Parathyroid adenoma (tissue), 2 donors: ENCODE data around the gene TMEM167A.

Source experiments
- H2AFZ ChIP-seq: fragments of 300-600 bp; sonication (generic); one replicate; pipeline ENCODE4 v1.7.0; 2017; ENCODE audit warnings: antibody characterized with exemption, mild to moderate bottlenecking
- H3K27ac ChIP-seq: fragments of 300-600 bp; sonication (generic); one replicate; pipeline ENCODE4 v1.7.0; 2017
- H3K27me3 ChIP-seq: fragments of 300-600 bp; sonication (generic); one replicate; pipeline ENCODE4 v1.7.0; 2017; ENCODE audit warnings: low read length; ENCODE audit not compliant: control insufficient read depth, insufficient read depth
- H3K36me3 ChIP-seq: fragments of 300-600 bp; sonication (generic); one replicate; pipeline ENCODE4 v1.7.0; 2017; ENCODE audit warnings: low read length; ENCODE audit not compliant: control insufficient read depth, insufficient read depth
- H3K4me1 ChIP-seq: fragments of 300-600 bp; sonication (generic); one replicate; pipeline ENCODE4 v1.7.0; 2017; ENCODE audit warnings: control low read depth
- H3K4me2 ChIP-seq: fragments of 300-600 bp; sonication (generic); one replicate; pipeline ENCODE4 v1.7.0; 2017; ENCODE audit warnings: low read length
- H3K4me3 ChIP-seq: fragments of 300-600 bp; sonication (generic); one replicate; pipeline ENCODE4 v1.7.0; 2017; ENCODE audit warnings: low read depth, low read length
- H3K79me2 ChIP-seq: fragments of 300-600 bp; sonication (generic); one replicate; pipeline ENCODE4 v1.7.0; 2017; ENCODE audit warnings: control low read depth
- H3K9ac ChIP-seq: fragments of 300-600 bp; sonication (generic); one replicate; pipeline ENCODE4 v1.7.0; 2017; ENCODE audit warnings: mild to moderate bottlenecking
- H3K9me3 ChIP-seq: fragments of 300-600 bp; sonication (generic); one replicate; pipeline ENCODE4 v1.7.0; 2017; ENCODE audit warnings: low read length; ENCODE audit not compliant: control insufficient read depth
- TF ChIP-seq, protein P1 (sequence below): fragments of 300-600 bp; sonication (generic); IDR thresholded peaks from one replicate; pipeline ENCODE4 v1.7.0; 2017; ENCODE audit warnings: antibody characterized with exemption, mild to moderate bottlenecking
- donor health status: primary hyperparathyroidism.

Gene TMEM167A

DNA sequence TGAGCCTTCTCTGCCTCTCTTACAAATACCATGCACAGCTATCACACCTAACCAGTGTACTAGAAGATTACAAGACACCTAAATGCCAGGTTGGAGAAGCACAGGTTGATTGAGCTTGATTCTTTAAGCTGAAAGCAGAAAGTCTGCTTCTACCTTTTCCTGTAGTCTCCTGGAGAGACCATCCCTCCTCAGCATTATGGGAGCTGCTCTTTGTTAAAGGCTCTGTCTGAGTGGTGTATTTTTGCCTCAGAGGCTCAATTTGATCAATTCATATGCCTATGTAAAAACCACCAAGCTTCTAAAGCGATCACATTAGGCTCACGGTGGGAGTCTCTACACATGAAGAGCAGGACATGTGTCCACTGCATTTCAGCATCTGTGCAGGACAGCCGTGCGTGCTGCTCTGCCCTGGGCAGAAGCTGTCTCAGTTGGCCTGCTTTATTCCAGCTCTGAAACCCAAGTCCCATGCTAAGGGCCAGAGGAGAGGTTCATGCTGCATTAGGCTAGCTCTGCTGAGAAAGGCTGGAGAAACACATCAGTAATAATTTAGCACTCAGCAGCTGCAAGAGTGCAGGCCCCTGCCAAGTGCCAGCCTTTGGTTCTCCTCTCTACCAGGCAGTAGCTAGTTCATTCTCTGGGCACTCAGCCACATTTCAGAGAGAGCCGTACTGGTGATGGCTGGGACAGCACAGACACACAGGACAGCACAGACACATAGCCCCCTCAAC, 41.7 kb downstream of the TMEM167A start:
- H3K4me3 ChIP-seq, result no peak overlapping the region
- H3K9ac ChIP-seq, result no peak overlapping the region
- no peak overlapping the region for H3K27ac ChIP-seq
- TF ChIP-seq, protein P1, sequence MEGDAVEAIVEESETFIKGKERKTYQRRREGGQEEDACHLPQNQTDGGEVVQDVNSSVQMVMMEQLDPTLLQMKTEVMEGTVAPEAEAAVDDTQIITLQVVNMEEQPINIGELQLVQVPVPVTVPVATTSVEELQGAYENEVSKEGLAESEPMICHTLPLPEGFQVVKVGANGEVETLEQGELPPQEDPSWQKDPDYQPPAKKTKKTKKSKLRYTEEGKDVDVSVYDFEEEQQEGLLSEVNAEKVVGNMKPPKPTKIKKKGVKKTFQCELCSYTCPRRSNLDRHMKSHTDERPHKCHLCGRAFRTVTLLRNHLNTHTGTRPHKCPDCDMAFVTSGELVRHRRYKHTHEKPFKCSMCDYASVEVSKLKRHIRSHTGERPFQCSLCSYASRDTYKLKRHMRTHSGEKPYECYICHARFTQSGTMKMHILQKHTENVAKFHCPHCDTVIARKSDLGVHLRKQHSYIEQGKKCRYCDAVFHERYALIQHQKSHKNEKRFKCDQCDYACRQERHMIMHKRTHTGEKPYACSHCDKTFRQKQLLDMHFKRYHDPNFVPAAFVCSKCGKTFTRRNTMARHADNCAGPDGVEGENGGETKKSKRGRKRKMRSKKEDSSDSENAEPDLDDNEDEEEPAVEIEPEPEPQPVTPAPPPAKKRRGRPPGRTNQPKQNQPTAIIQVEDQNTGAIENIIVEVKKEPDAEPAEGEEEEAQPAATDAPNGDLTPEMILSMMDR, result no peak
- H3K36me3 ChIP-seq, result no peaks in the 10 kb centered on the region
- H2AFZ ChIP-seq, result no peak overlapping the region
- H3K79me2 ChIP-seq, result no peaks in the 10 kb centered on the region
- H3K9me3 ChIP-seq, result no peaks in the 10 kb centered on the region
- no peaks in the 10 kb centered on the region for H3K27me3 ChIP-seq
- H3K4me2 ChIP-seq, result no peak overlapping the region
- no peaks in the 10 kb centered on the region for H3K4me1 ChIP-seq

DNA sequence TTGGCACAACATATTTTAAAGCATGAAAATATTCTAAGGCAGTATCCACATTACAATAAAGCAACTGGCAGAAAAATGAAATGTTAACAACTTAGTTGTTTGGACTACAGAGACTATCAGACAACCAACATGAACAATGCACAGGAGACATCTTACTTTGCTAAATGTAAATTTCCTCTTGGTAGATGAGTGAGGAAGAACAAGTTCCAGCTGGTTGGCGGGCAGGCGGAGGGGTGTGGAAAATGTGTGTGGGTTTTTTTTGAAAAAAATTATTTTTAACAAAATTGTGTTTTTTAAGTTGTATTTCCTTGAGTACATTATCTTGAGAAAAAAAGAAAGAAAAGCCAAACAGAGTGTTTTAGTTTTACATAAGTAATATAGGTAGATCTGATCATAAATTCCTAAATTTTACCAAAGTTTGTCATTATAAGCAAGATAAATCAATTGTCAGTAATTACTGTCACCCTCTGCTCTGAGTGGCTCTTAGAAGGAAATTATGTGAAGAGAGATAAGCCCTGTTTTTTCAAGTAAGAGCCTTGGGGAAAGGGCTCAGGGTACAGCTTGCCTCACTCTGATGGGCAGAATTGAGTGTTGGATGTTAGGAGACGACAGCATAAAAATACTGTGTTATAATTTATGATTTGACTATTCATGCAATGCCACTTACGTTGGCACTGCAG, 42.5 kb downstream of the TMEM167A start:
- H3K9ac ChIP-seq, result no peak overlapping the region
- H3K27me3 ChIP-seq, result no peaks in the 10 kb centered on the region
- H3K27ac ChIP-seq, result no peak overlapping the region

DNA sequence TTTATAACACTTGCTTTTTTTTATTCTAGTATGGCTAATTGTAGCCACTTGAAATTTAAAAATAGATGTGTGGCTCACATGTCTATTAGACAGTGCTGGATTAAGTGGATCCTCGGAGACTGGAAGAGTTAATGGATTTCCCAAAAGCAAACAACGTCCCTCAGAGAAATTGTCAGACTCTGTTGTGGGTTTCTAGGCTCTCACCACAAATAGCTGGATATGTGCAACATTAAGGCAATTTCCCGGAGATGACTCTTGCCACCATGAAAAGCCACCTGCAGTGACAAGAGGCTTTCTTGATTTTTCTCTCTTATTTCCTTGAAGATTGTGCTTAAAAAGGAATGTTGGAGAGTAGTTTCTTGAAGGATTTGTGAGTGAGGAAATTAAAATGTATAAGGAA, 43.2 kb downstream of the TMEM167A start:
- H3K4me2 ChIP-seq, result no peak overlapping the region
- H3K79me2 ChIP-seq, result no peaks in the 10 kb centered on the region
- no peak overlapping the region for H3K4me3 ChIP-seq
- no peak overlapping the region for H3K9ac ChIP-seq
- H3K9me3 ChIP-seq, result no peaks in the 10 kb centered on the region
- H2AFZ ChIP-seq, result no peak overlapping the region
- no peaks in the 10 kb centered on the region for H3K4me1 ChIP-seq
- TF ChIP-seq, protein P1, result no peak
- H3K36me3 ChIP-seq, result no peaks in the 10 kb centered on the region
- H3K27ac ChIP-seq, result no peak overlapping the region
- no peaks in the 10 kb centered on the region for H3K27me3 ChIP-seq

More for the DNA sequence above, 42.5 kb downstream of the TMEM167A start:
- Histone ChIP-seq H3K36me3 (no peaks in the 10 kb centered on the region), H3K9me3 (no peaks in the 10 kb centered on the region), H3K4me3 (no peak overlapping the region), H3K79me2 (no peaks in the 10 kb centered on the region), H3K4me2 (no peak overlapping the region), H3K4me1 (no peaks in the 10 kb centered on the region), H2AFZ (no peak overlapping the region)
- TF ChIP-seq, protein P1, result no peak

DNA sequence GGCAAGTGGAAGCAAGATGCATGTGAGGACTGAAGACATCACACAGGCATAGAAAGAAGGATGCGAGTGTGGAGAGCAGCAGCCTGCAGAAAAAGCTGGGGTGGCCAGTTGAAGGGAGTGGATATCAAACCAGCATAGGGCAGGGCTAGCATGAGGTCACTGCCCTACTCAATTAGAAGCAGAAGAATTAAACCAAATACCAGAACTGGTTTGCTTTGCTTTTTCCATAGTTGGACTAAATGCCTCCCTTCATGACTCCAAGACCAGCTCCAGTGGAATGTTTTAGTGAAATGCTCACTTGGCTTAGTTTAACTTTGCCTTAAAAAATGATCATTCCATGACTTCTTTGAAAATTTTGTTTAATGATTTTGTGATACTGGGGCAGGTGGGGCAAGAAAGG, 45.8 kb downstream of the TMEM167A start:
- H3K9ac ChIP-seq, result no peak overlapping the region
- TF ChIP-seq, protein P1, result no peak

More for the DNA sequence above, 45.8 kb downstream of the TMEM167A start:
- H3K27me3 ChIP-seq, result no peaks in the 10 kb centered on the region
- H3K4me3 ChIP-seq, result no peak overlapping the region
- no peak overlapping the region for H3K4me2 ChIP-seq
- H3K9me3 ChIP-seq, result no peaks in the 10 kb centered on the region
- H3K4me1 ChIP-seq, result no peaks in the 10 kb centered on the region
- no peaks in the 10 kb centered on the region for H3K36me3 ChIP-seq
- H3K79me2 ChIP-seq, result no peaks in the 10 kb centered on the region
- no peak overlapping the region for H2AFZ ChIP-seq
- H3K27ac ChIP-seq, result no peak overlapping the region
